ENCODE measurements around the gene IL16. TPM values are rescaled to one million over a fixed set of nuclear protein-coding genes. Genes with fewer than 3 reads are reported as not detected.
A peak's percentile ranks its signal among the peaks of the same experiment; 100 is the strongest.

IL16 gene
- total RNA-seq, 4 donors from 2014 or later, result 9.7 to 15.2 (median 10.9) TPM

DNA sequence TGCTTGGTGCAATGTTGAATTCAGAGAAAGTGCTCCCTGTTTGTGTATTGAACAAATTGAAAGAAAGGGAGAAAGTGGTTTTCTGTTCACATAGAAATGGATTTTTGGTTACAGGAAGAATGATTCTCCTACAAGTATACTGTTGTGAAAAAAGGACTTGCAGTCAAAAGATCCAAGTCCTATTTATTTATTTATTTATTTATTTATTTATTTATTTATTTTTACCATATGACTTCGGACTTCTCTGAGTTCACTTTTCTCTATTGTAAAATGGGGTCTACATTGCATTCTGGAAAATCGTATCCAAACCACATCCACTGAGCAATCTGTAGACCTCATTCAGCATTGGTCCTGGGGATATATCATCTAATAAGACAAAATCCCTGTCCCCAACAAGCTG, 81.2 kb downstream of the IL16 start:
- DNase-seq (ENCODE audit: low spot score in 2 of 2), result no peak
- intact Hi-C loops (cut with DNase I; ENCODE audit: low total_unique reads), result no loop called here
- TF ChIP-seq, protein P1, sequence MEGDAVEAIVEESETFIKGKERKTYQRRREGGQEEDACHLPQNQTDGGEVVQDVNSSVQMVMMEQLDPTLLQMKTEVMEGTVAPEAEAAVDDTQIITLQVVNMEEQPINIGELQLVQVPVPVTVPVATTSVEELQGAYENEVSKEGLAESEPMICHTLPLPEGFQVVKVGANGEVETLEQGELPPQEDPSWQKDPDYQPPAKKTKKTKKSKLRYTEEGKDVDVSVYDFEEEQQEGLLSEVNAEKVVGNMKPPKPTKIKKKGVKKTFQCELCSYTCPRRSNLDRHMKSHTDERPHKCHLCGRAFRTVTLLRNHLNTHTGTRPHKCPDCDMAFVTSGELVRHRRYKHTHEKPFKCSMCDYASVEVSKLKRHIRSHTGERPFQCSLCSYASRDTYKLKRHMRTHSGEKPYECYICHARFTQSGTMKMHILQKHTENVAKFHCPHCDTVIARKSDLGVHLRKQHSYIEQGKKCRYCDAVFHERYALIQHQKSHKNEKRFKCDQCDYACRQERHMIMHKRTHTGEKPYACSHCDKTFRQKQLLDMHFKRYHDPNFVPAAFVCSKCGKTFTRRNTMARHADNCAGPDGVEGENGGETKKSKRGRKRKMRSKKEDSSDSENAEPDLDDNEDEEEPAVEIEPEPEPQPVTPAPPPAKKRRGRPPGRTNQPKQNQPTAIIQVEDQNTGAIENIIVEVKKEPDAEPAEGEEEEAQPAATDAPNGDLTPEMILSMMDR (IDR thresholded peaks at IDR 0.05), result no peak
- TF ChIP-seq POLR2A (IDR thresholded peaks at IDR 0.05), result no peak
- WGBS, 2 donors, result 94 to 97% methylated on average over 2 of the region's 2 CpGs
- no peak overlapping the region for H3K4me3 ChIP-seq (ENCODE audit: low read depth, poor library complexity, severe bottlenecking)

DNA sequence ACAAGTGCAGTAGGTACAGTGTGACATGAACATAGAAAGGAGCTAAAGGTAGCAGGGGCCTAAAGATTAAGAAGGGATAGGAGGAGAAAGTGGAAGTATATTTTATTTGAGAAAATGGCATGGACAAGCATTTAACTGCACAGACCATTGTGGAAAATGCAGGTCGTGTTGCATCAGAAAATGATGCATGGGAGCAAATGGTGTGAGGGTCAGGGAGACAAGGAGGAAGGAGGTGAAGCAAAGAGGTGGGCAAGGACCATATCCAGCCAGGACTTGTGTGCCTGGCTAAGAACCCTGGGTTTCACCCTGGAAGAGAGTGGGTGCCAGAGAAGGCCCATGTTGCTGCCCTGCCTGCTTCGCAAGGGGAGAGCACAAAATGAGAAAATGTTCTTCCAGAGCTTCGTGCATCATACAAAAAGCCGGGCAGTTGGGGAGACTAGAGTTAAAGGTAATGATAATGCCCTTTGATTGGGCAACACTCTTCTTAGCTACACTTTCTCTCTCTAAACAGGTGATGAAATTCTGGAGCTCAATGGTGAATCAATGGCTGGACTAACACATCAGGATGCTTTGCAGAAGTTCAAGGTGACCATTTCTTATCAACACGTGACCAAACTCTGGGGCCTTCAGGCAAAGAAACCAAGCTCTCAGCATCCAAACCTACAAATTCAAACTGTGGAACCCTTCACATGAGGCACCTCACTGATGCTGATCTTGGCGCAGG, 81.8 kb downstream of the IL16 start:
- WGBS, 2 donors, result 93 to 95% methylated on average over 6 of the region's 6 CpGs
- intact Hi-C loops (cut with DNase I; ENCODE audit: low total_unique reads), result no loop called here
- no peak overlapping the region for H3K4me3 ChIP-seq (ENCODE audit: low read depth, poor library complexity, severe bottlenecking)
- DNase-seq (ENCODE audit: low spot score in 2 of 2), result no peak
- TF ChIP-seq, protein P1 (IDR thresholded peaks at IDR 0.05), result no peak
- no peak for TF ChIP-seq POLR2A (IDR thresholded peaks at IDR 0.05)

DNA sequence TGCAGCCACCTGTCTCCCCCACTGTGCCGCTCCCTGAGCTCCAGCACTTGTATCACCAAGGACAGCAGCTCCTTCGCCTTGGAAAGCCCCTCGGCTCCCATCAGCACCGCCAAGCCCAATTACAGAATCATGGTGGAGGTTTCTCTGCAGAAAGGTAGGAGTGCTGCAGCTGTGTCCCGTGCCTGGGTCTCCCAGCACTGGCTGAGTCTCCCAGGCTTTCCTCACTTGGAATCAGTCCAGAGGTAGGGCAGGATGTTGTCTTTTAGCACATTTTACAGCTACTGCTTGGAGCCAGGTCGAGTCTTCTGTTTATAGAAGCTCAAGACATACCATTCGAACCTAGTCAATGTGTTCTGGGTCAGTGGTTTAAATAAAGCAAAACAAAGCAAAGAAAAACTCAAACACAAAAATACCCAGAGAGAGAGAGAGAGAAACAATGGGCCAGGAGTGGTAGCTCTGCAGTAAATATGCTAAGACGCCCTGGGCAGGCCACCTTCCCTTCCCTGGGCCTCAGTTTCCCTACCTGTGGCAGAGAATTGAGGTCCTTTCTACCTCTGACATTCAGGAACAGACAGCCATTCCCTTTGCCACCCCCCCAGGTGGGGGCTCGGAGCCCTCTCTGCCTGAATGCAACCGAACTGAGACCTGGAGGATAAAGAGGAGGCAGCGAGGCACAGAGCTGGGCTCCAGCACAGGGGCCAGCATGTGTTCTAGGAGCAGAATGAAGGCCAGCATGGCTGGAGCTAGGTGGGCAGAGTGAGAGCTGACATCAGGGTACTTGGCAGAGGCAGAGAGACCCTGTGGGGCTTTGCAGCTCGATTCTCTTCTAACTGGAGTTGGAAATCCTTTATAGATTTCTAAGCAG, 83.2 kb downstream of the IL16 start:
- intact Hi-C loops (cut with DNase I; ENCODE audit: low total_unique reads), result no loop called here
- H3K4me3 ChIP-seq (ENCODE audit: low read depth, poor library complexity, severe bottlenecking), result no peak overlapping the region
- DNase-seq (ENCODE audit: low spot score in 2 of 2), result peak in 1 of 2 donors; percentile 63
- 86 to 87% methylated on average over 12 of the region's 12 CpGs for WGBS, 2 donors
- TF ChIP-seq, protein P1 (IDR thresholded peaks at IDR 0.05), result no peak
- no peak for TF ChIP-seq POLR2A (IDR thresholded peaks at IDR 0.05)

DNA sequence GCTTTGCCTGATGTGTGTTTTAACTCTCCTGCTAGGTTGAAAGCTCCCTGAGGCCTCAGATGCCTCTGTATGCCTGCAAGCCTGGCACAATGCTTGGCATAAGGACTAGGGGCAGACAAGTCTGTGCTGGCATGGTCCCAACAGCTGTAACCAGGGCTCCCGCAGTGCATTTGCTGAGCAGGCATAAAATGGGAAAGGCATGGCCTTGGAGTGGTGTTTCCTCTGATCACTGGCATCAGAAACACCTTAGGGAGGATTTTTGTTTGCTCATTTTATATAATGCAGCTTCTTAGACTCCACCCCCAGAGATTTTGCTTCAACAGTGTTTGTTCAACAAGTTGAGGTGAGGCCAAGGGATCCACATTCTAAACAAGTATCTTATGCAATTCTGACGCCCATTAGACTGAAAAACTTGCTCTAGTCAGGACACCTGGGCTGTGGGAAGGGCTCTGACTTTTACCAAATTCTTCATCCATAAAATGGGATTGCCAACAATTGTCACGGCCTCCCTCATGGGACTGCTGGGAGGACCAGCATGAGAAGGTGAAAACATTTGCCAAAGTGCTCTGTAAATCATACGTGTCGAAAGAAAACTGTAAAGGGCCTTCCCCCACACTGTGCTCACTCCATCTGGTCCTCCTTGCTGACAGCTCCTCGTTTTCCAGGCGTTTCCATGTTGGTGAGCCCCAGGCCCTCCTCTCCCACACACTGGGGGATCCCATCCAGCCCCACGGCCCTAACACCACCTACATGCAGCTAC, 84.2 kb downstream of the IL16 start:
- H3K4me3 ChIP-seq (ENCODE audit: low read depth, poor library complexity, severe bottlenecking), result no peak overlapping the region
- peak in 1 of 2 donors; percentile 79 for DNase-seq (ENCODE audit: low spot score in 2 of 2)
- WGBS, 2 donors, result 60 to 72% methylated on average over 8 of the region's 8 CpGs

DNA sequence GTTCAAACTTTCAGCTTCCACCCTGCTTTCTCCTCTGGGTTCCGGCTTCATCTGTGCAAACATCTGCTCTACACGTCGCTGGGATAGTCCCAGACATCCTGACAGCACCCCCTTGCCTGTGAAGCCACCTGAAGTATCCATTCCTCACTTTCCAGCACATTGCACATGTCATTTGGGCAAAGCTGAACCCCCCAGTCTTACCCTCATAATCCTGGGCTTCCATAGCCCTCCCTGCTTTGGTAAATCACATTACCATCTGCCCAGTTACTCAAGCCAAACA, 84.7 kb downstream of the IL16 start:
- DNase-seq (ENCODE audit: low spot score in 2 of 2), result no peak
- 88 to 90% methylated on average over 3 of the region's 3 CpGs for WGBS, 2 donors
- H3K4me3 ChIP-seq (ENCODE audit: low read depth, poor library complexity, severe bottlenecking), result no peak overlapping the region
- intact Hi-C loops (cut with DNase I; ENCODE audit: low total_unique reads), result no loop called here
- TF ChIP-seq POLR2A (IDR thresholded peaks at IDR 0.05), result no peak

More for the DNA sequence above, 84.2 kb downstream of the IL16 start:
- no peak for TF ChIP-seq POLR2A (IDR thresholded peaks at IDR 0.05)
- TF ChIP-seq, protein P1 (IDR thresholded peaks at IDR 0.05), result no peak
- intact Hi-C loops (cut with DNase I; ENCODE audit: low total_unique reads), result no loop called here
